HepG2 (cell line): Measurements from ENCODE around the gene ACTR1A. TPM values are rescaled to one million over a fixed set of nuclear protein-coding genes. Genes with fewer than 3 reads are reported as not detected.
A peak's percentile ranks its signal among the peaks of the same experiment; 100 is the strongest.

Source experiments
- ASH2L ChIP-seq: fragments of 300-600, 200-600 bp; sonication (generic); IDR thresholded peaks from 2 replicates; pipeline ENCODE4 v1.7.0; 2017; ENCODE audit warnings: low read depth, mild to moderate bottlenecking, moderate library complexity, mixed read lengths, low read length; ENCODE audit not compliant: insufficient read length
- DNMT3B ChIP-seq: conservative IDR thresholded peaks from 2 replicates; pipeline ENCODE4 v1.6.1; 2016; ENCODE audit warnings: missing biosample characterization, control low read depth
- GABPB1 ChIP-seq: IDR thresholded peaks from 2 replicates; pipeline ENCODE4 v1.6.1; 2016; ENCODE audit warnings: mild to moderate bottlenecking, missing genetic modification reagents, moderate library complexity, missing compliant biosample characterization
- GLMP ChIP-seq: sonication (generic); formaldehyde crosslinking; IDR thresholded peaks from 2 replicates; pipeline ENCODE4 v1.9.0; 2021; ENCODE audit warnings: missing genetic modification reagents, mild to moderate bottlenecking, borderline replicate concordance
- GZF1 ChIP-seq: sonication (generic); formaldehyde crosslinking; IDR thresholded peaks from 2 replicates; pipeline ENCODE4 v1.5.1; 2020; ENCODE audit warnings: mild to moderate bottlenecking, missing genetic modification reagents
- HNF4A ChIP-seq: sonication (generic); formaldehyde crosslinking; IDR thresholded peaks from 2 replicates; pipeline ENCODE4 v1.4.0; 2020; ENCODE audit warnings: missing genetic modification reagents
- IRX3 ChIP-seq: sonication (generic); formaldehyde crosslinking; IDR thresholded peaks from 2 replicates; pipeline ENCODE4 v1.8.1; 2023; ENCODE audit warnings: mild to moderate bottlenecking, low read depth, missing genetic modification reagents, borderline replicate concordance
- MTA1 ChIP-seq: sonication (generic); formaldehyde crosslinking; IDR thresholded peaks from 2 replicates; pipeline ENCODE4 v1.4.0; 2020; ENCODE audit warnings: missing genetic modification reagents, mild to moderate bottlenecking, borderline replicate concordance
- POLR2A ChIP-seq, 2 experiments: IDR thresholded peaks; 2 replicates each; pipeline ENCODE4 v1.6.1; 2011; ENCODE audit warnings: low read depth in 2 of 2, low read length in 2 of 2, mild to moderate bottlenecking in 1 of 2, moderate library complexity in 1 of 2; ENCODE audit not compliant: insufficient read depth in 1 of 2
- RXRB ChIP-seq: IDR thresholded peaks from 2 replicates; pipeline ENCODE4 v1.6.1; 2016; ENCODE audit warnings: borderline replicate concordance, missing genetic modification reagents, missing compliant biosample characterization
- SAP130 ChIP-seq: IDR thresholded peaks from 2 replicates; pipeline ENCODE4 v1.6.1; 2016; ENCODE audit warnings: low read depth
- SIN3B ChIP-seq: fragments of 150-350 bp; IDR thresholded peaks from 2 replicates; pipeline ENCODE4 v1.6.1; 2014; ENCODE audit warnings: low read length
- SP2 ChIP-seq: sonication (generic); formaldehyde crosslinking; IDR thresholded peaks from 2 replicates; pipeline ENCODE4 v1.5.1; 2020; ENCODE audit warnings: mild to moderate bottlenecking, missing genetic modification reagents
- THAP9 ChIP-seq: sonication (generic); formaldehyde crosslinking; IDR thresholded peaks from 2 replicates; pipeline ENCODE4; 2020; ENCODE audit warnings: missing genetic modification reagents, mild to moderate bottlenecking, borderline replicate concordance
- ZNF142 ChIP-seq: sonication (generic); formaldehyde crosslinking; IDR thresholded peaks from 2 replicates; pipeline ENCODE4 v1.4.0; 2020; ENCODE audit warnings: missing genetic modification reagents
- ZNF263 ChIP-seq: sonication (generic); formaldehyde crosslinking; IDR thresholded peaks from 2 replicates; pipeline ENCODE4 v1.4.0; 2020; ENCODE audit warnings: missing genetic modification reagents
- ZNF567 ChIP-seq: sonication (generic); formaldehyde crosslinking; IDR thresholded peaks from 2 replicates; pipeline ENCODE4 v1.8.1; 2023; ENCODE audit warnings: mild to moderate bottlenecking, missing genetic modification reagents, borderline replicate concordance
- ZNF598 ChIP-seq: sonication (generic); formaldehyde crosslinking; IDR thresholded peaks from 2 replicates; pipeline ENCODE4 v1.5.1; 2020; ENCODE audit warnings: mild to moderate bottlenecking, missing genetic modification reagents, borderline replicate concordance
- polyA plus RNA-seq, 8 experiments: library from polyadenylated mRNA; depleted of rRNA in 3 of 8; stranded (reverse) in 7 of 8; unstranded in 1 of 8; fragments of >200 nt; fragmentation: Illumina TruSeq in 4 of 8; extraction: Trizol in 4 of 8; gene quantifications; 2 replicates each; pipeline versions ENCODE4 v1.2.1 to v1.2.3, GENCODE V29; 2011 to 2016; ENCODE audit warnings: low read depth in 4 of 8, missing spikeins in 1 of 8, mixed read lengths in 1 of 8; ENCODE audit not compliant: insufficient read depth in 1 of 8
- total RNA-seq, 5 experiments: library from RNA; depleted of rRNA; stranded (reverse); fragments of >200 nt; fragmentation: Illumina TruSeq; extraction: Trizol; gene quantifications; 2 replicates each; pipeline ENCODE4 v1.2.3, GENCODE V29; 2016; ENCODE audit warnings: low read depth in 1 of 5
- TF ChIP-seq, protein P1 (sequence below): sonication (generic); formaldehyde crosslinking; IDR thresholded peaks from 2 replicates; pipeline ENCODE4 v1.8.1; 2023; ENCODE audit warnings: mild to moderate bottlenecking, moderate library complexity, missing genetic modification reagents
- TF ChIP-seq, protein P2 (sequence below): sonication (generic); formaldehyde crosslinking; IDR thresholded peaks from 2 replicates; pipeline ENCODE4 v1.5.0; 2020; ENCODE audit warnings: missing genetic modification reagents, mild to moderate bottlenecking, borderline replicate concordance

ACTR1A gene
- total and polyA plus RNA-seq, 2 of the 13 experiments (the other 11 are each of a cell fraction or from before 2014, with no cell fraction given) = 59.6 to 62.8 TPM

DNA sequence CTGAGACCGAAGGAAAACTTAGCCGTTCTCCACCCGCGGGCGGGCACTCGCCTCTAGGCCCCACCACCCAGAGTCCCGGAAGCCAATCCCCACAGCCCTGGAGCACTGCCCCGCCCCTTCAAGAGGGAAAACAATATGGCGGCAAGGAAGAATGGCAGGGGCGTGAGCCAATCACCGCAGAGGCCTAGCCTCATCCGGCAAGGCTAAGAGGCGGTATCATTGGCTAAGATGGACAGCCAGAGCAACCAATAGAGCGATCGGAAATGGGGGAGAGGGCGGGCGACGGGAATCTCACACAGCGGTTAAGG, 529 bp downstream of the ACTR1A start (continued):
- TF ChIP-seq, protein P1, sequence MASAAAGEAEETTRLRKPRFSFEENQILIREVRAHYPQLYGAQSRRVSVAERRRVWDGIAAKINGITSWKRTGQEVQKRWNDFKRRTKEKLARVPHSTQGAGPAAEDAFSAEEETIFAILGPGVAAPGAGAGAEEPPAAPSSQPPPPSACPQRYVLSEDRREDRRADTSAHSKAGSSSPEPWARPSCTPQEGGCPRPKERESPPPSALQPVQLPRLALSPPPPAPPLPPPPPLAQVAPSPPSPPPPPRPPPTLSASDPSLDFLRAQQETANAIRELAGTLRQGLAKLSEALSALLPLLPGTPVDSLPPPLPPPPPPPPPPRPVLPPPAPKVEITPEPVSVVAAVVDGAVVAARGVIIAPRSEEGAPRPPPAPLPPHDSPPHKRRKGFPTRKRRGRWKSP (CRISPR knock-in tag) = peak; percentile 19; the same call in 1 of the 2 replicates
- TF ChIP-seq ASH2L (peak; percentile 52), GABPB1 (peak; percentile 76; the same call in 1 of the 2 replicates), GZF1 (CRISPR knock-in tag) (0 out of 2 replicates have a peak, but pooled peaks have one; percentile 32), HNF4A (CRISPR knock-in tag) (no peak), POLR2A (IDR thresholded peaks at IDR 0.05; ENCODE audit: insufficient read depth in 1 of 2, low read depth in 2 of 2, low read length in 2 of 2) (peak; percentile 35 to 52; a peak in 2 of 4 replicates), SIN3B (no peak), ZNF142 (CRISPR knock-in tag) (no peak), IRX3 (no peak), RXRB (no peak), MTA1 (CRISPR knock-in tag) (no peak), SAP130 (peak; percentile 22), GLMP (no peak), DNMT3B (CRISPR knock-in tag) (no peak), ZNF598 (CRISPR knock-in tag) (no peak), THAP9 (CRISPR knock-in tag) (no peak), ZNF263 (CRISPR knock-in tag) (no peak), SP2 (CRISPR knock-in tag) (peak; percentile 99), ZNF567 (no peak)
- TF ChIP-seq, protein P2, sequence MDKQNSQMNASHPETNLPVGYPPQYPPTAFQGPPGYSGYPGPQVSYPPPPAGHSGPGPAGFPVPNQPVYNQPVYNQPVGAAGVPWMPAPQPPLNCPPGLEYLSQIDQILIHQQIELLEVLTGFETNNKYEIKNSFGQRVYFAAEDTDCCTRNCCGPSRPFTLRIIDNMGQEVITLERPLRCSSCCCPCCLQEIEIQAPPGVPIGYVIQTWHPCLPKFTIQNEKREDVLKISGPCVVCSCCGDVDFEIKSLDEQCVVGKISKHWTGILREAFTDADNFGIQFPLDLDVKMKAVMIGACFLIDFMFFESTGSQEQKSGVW (CRISPR knock-in tag) = no peak
